Measurements from ENCODE around the gene TBPL1. TPM values are rescaled to one million over a fixed set of nuclear protein-coding genes. Genes with fewer than 3 reads are reported as not detected.
A peak's percentile ranks its signal among the peaks of the same experiment; 100 is the strongest.

Gene TBPL1
- total RNA-seq, 1 donor from 2014 or later = 14.5 TPM

DNA sequence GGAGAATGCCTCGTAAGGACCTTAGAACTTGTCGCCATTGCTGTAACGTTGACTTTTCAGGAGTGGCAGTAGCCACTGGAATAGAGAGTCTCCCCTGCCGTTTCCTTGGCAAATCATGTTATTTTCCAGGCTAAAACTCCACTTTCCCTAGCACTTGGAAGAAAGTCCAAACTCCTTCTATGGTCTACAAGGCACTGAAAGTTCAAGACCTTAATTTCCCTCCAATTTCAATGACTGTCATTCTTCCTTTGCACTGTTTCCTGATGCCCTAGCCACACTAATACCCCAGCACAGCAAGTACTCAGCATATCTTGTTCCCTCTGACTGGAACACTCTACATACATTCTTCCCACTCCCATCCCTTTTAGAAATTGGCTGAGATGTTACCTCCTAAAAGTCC, 1.8 kb upstream of the TBPL1 start:
- intact Hi-C loops (cut with DNase I) = loop anchor here (5.0 kb wide), 2 partner anchors 111 to 1139 kb away; partner anchors contain the start of gene RPS12
- no peak for DNase-seq (ENCODE audit: missing footprints)
- no peak for ATAC-seq

DNA sequence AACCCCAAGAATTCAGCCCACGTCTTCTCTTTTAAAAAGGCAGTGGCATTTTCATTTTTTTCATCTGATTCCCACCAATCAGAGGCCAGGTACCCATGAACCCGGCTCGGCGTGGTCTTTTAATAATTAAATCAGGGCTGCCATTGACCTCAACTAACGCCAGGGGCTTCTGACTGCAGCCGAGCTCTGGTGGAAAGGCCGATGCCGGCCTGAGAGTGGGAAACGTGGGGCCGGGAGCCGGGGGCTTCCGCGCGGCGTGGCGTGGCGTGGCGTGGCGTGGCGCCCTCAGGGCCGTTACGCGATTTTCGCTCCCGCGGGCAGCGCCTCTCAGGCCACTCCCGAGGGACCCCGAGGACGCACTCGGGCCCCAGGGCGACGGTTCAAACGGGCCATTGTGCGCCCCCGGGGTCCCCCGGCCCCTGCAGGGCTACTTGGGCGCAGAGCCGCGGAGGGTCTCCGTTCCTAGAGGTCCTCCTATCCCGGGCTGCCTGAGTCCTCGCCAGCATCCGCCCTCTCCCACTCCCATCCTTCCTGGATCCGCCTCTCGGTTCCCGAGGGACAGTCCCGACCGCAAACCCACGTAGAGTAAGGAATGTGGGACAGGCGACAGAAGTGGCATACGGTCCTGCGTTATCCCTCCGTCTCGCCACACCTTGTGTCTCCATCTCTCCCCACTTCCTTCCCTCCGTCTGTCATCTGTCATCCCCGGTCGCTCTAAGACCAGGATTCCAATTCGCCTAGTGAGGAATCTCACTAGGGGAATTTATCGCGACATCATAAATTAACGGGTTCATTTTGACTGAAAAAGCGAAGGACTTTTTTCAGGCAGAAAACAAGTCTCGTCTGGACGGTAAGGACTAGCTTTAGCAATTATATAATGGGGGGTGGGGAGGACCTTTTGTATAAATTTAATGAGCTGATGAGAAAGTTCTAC, 876 bp upstream of the TBPL1 start:
- DNase-seq (ENCODE audit: missing footprints) (peak; percentile 84), ATAC-seq (peak; percentile 59)
- intact Hi-C loops (cut with DNase I) = loop anchor here (2.0 to 5.0 kb wide), 3 partner anchors 21 to 1140 kb away; partner anchors contain the start of gene RPS12

DNA sequence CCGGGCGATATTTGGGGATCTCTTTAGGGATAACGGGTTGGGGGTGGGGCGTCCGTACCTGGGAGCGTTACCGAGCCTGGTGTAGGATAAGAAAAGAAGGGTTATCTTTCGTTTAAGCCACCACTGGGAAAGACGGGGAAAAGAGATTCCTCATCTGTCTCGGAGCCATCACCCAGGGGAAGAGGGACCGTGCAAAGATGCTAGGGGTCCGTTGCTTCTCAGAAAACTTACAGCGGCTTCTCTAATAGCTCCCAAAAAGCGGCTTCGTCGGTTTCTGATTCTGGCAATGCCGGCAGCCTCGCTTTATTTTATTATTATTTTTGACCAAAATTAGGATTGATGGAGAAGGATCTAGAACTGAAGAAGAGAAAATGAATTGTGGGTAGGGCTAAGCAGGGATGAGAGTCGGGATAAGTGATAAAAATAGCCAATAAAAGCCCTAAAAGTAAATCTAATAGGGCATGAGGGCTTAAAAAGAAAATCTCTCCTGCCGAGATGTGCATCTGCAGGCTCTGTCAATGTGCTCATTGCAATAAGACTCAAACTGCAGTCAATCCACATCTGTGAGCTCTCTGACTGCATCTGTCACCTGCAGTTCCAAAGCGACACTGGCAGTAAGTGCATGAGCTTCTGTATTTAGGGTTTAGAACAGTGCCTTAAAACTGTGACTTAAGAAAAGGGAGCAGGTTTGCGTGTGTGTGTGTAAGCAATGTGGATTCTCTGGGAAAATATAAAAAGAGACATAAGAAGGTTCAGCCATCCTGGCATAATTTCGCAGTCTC, 801 bp downstream of the TBPL1 start:
- no peak for DNase-seq (ENCODE audit: missing footprints)
- no peak for ATAC-seq
- intact Hi-C loops (cut with DNase I) = loop anchor here (2.0 to 5.0 kb wide), 3 partner anchors 19 to 1142 kb away; partner anchors contain the start of gene RPS12

GRCh38 chr6:133954657-133955576, 1.9 kb downstream of the TBPL1 start:
- intact Hi-C loops (cut with DNase I) = loop anchor here (5.0 kb wide), 2 partner anchors 107 to 1143 kb away; partner anchors contain the start of gene RPS12
- DNase-seq (ENCODE audit: missing footprints) = no peak

GRCh38 chr6:133955582-133956415, 2.8 kb downstream of the TBPL1 start:
- ATAC-seq = no peak
- intact Hi-C loops (cut with DNase I) = no loop called here
- no peak for DNase-seq (ENCODE audit: missing footprints)

More at GRCh38 chr6:133954657-133955576, 1.9 kb downstream of the TBPL1 start:
- ATAC-seq = no peak

GRCh38 chr6:133956416-133957049, 3.5 kb downstream of the TBPL1 start:
- no peak for ATAC-seq
- intact Hi-C loops (cut with DNase I) = no loop called here
- DNase-seq (ENCODE audit: missing footprints) = no peak

DNA sequence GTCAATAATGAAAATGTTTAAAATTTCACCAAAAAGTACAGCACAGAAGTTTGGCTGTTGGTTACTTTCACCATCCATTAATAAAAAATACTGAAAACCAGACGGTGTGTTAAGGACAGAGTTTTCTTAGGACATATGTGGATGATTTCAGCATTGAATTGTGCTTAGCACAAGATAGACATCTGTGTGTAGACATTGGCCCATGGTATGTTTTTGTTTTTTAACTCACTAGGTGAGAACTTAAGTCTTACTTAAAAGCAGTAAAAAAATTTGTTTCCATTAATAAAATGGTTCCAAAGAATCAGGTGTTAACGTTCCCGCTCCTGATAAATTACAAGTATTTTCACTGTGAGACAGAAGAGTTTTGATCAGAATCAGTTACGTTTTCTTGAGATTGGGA, 4.2 kb downstream of the TBPL1 start:
- no peak for ATAC-seq
- intact Hi-C loops (cut with DNase I) = no loop called here
- DNase-seq (ENCODE audit: missing footprints) = no peak

- intact Hi-C loops (cut with DNase I) = no loop called here
- ATAC-seq (no peak), DNase-seq (ENCODE audit: missing footprints) (no peak)
Observed at GRCh38 chr6:133957780-133958242, 4.8 kb downstream of the TBPL1 start.

- intact Hi-C loops (cut with DNase I) = no loop called here
- no peak for DNase-seq (ENCODE audit: missing footprints)
- no peak for ATAC-seq
Observed at GRCh38 chr6:133958791-133959190, 5.8 kb downstream of the TBPL1 start.

DNA sequence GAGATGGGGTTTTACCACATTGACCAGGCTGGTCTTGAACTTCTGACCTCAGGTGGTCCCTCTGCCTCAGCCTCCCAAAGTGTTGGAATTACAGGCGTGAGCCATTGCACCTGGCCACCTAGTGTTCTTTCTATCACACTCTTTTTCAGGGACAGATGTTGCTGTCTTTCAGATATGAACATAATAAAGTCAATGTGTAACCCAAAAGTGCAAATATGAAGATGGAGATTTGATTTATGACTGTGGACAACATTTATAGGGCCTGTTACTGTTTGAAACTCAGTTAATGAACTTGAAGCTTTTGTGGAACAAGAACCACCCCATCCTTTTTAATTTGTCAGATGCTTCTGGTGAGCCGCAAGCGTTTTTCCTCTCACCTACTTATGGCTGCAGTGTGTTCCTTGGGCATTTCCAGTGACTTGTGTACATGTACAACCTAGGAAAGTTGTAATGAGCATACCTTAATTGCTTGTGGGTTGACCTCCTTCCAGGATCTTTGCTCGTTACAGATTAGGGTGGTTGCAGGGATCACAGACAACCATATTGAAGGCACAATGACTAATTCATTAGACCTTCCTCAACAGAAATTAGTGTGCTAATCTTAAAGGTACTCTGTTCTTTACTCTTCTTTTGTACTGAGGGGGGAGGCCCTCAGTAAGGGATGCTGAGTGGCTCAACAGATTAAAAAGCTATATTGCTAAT, 6.8 kb downstream of the TBPL1 start:
- intact Hi-C loops (cut with DNase I) = no loop called here
- DNase-seq (ENCODE audit: missing footprints) = no peak

GRCh38 chr6:133961831-133962230, 8.8 kb downstream of the TBPL1 start:
- ATAC-seq (no peak), DNase-seq (ENCODE audit: missing footprints) (no peak)
- intact Hi-C loops (cut with DNase I) = no loop called here

More for the DNA sequence above, 6.8 kb downstream of the TBPL1 start:
- ATAC-seq = no peak

DNA sequence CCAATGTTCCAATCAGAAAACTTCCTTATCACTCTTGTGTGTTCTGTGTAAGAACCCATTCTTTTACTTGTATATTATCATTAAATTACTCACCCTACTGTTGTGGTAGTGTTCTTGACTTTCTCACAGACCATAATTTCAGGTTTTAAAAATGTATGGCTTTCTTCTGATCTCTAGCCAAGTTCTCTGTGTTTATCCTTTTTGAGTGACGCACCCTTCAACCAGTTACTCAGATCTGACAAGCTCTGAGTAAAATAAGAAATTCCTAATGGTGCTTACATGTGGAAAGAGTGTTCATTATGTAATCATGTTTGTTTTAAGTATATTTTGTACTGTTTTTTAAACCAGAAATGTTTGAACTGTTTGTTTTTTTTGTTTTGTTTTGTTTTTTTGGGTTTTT, 11.0 kb downstream of the TBPL1 start:
- intact Hi-C loops (cut with DNase I) = no loop called here
- no peak for DNase-seq (ENCODE audit: missing footprints)
- no peak for ATAC-seq

- intact Hi-C loops (cut with DNase I) = no loop called here
- ATAC-seq (no peak), DNase-seq (ENCODE audit: missing footprints) (no peak)
Observed at GRCh38 chr6:133964702-133965101, 11.7 kb downstream of the TBPL1 start.

DNA sequence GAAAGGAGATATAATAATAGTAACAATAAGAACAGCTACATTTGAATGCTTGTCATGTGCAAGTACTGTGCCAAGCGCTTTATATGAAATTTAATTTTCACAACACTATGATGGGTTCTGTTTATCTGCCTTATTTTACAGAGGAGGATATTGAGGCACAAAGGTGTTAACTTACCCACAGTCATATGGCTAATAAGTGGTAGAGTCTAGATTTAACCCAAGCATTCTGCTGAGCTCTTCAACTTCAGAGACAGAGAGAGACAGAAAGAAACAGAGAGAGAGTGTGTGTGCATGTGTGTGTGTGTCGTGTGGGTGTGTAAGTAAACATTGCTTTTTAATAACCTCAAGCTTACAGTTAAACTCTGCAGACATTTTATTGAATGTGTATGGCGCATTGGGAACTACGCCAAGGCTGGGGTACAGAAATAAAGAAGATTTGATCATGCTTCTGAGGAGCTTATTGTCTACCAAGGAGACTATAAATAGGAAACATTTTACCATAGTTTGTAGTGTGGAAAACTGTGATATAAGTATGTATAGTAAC, 12.9 kb downstream of the TBPL1 start:
- ATAC-seq = no peak
- intact Hi-C loops (cut with DNase I) = no loop called here
- DNase-seq (ENCODE audit: missing footprints) = no peak

DNA sequence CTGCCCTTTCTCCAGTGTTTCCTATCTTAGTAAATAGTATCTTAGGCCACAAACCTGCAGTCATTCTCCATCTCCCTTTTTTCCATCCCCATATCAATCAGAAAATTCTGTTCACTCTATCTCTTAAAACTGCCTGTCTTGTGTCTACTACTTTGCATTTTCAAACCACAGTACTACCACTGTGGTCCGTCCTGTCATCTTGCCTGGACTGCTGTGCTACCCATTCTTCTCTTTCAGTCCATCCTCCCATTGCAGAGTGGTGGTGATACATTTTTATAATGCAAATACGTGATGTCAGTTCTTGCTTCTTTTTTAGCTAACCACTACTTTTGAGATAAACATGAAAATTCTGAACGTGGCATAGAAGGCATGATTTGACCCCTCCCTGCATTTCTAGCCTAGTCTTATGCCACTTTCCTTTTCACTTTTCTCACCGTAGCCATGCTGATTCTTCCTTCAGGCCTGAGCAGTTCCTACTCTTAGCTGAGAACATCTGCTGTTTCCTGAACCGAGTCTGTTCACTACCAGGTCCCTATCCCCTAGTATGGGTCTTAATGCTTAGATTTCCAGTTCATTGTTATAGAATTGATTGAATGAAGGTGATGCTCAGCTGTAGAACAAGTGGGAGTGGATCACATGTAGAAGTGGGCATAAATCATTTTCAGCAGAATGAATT, 13.8 kb downstream of the TBPL1 start:
- intact Hi-C loops (cut with DNase I) = no loop called here
- DNase-seq (ENCODE audit: missing footprints) = no peak
- no peak for ATAC-seq

GRCh38 chr6:133967347-133967746, 14.3 kb downstream of the TBPL1 start:
- no peak for ATAC-seq
- no peak for DNase-seq (ENCODE audit: missing footprints)
- intact Hi-C loops (cut with DNase I) = no loop called here

All from Right ventricle myocardium inferior (tissue), 1 donor.